Brain microvascular endothelial cell (primary cell): ENCODE data around the gene CDK17.

Experiments
- DNase-seq: peaks from one replicate; pipeline ENCODE4 v3.0.0-alpha.2; 2020
- H3K27ac ChIP-seq: fragments of 250-450 bp; sonication (Bioruptor Pico); 2 replicates; pipeline ENCODE4 v1.5.1; 2020; ENCODE audit warnings: mild to moderate bottlenecking, moderate library complexity
- H3K27me3 ChIP-seq: fragments of 250-450 bp; sonication (Bioruptor Pico); replicated peaks from 2 replicates; pipeline ENCODE4 v1.5.1; 2020; ENCODE audit warnings: mild to moderate bottlenecking
- H3K36me3 ChIP-seq: fragments of 250-450 bp; sonication (Bioruptor Pico); replicated peaks from 2 replicates; pipeline ENCODE4 v1.5.1; 2020; ENCODE audit warnings: mild to moderate bottlenecking
- H3K4me3 ChIP-seq: 2 replicates; pipeline ENCODE4 v1.5.1; 2011; ENCODE audit warnings: low read depth, mild to moderate bottlenecking, control low read depth, low read length, moderate library complexity
- CTCF ChIP-seq: IDR thresholded peaks from 2 replicates; pipeline ENCODE4 v1.5.1; 2011; ENCODE audit warnings: low read depth, mild to moderate bottlenecking, moderate library complexity, low read length, control low read depth, inconsistent platforms; ENCODE audit errors: missing control alignments
- in situ Hi-C: cut with HindIII; loops from 2 replicates; pipeline ENCODE4 v1.10.0; 2017; ENCODE audit warnings: low sequenced_read_pairs, low pct_ligation_motif_present

The CDK17 gene

GRCh38 chr12:96230646-96231045 is 169.6 kb downstream of the CDK17 start:
- Histone ChIP-seq H3K36me3 (peaks cover 42% of the 10 kb centered on the region), H3K27ac (no peak overlapping the region), H3K4me3 (no peak overlapping the region), H3K27me3 (no peaks in the 10 kb centered on the region)
- no peak for TF ChIP-seq CTCF
- in situ Hi-C loops, result no loop called here
- no peak for DNase-seq

GRCh38 chr12:96228566-96229248 is 171.5 kb downstream of the CDK17 start:
- H3K27me3 ChIP-seq, result no peaks in the 10 kb centered on the region
- no peak overlapping the region for H3K4me3 ChIP-seq
- no peak for DNase-seq
- TF ChIP-seq CTCF, result no peak
- in situ Hi-C loops, result no loop called here
- peaks cover 50% of the 10 kb centered on the region for H3K36me3 ChIP-seq
- H3K27ac ChIP-seq, result no peak overlapping the region
